Trophoblast cell (in vitro differentiated cells and primary cell): ENCODE measurements around the gene SYNJ2.

Experiments used
- DNase-seq, 2 donors: peaks; one replicate each; pipeline ENCODE4 v3.0.0-alpha.2; 2016
- H2AFZ ChIP-seq: 2 replicates; pipeline ENCODE4 v1.6.1; 2013; ENCODE audit warnings: low read length, moderate library complexity, mild to moderate bottlenecking; ENCODE audit not compliant: insufficient read depth, poor library complexity
- H2AK5ac ChIP-seq: 2 replicates; pipeline ENCODE4 v1.6.1; 2013; ENCODE audit warnings: mild to moderate bottlenecking, low read length
- H2BK120ac ChIP-seq: 2 replicates; pipeline ENCODE4 v1.6.1; 2013; ENCODE audit warnings: low read length, mild to moderate bottlenecking, moderate library complexity; ENCODE audit not compliant: insufficient read depth, poor library complexity
- H2BK12ac ChIP-seq: 2 replicates; pipeline ENCODE4 v1.6.1; 2013; ENCODE audit warnings: mild to moderate bottlenecking, low read length, moderate library complexity
- H2BK5ac ChIP-seq: 2 replicates; pipeline ENCODE4 v1.6.1; 2013; ENCODE audit warnings: low read length, low read depth, moderate library complexity, mild to moderate bottlenecking; ENCODE audit not compliant: poor library complexity
- H3K14ac ChIP-seq: 2 replicates; pipeline ENCODE4 v1.6.1; 2013; ENCODE audit warnings: mild to moderate bottlenecking, low read length
- H3K18ac ChIP-seq: 2 replicates; pipeline ENCODE4 v1.6.1; 2013; ENCODE audit warnings: mild to moderate bottlenecking, low read length
- H3K23ac ChIP-seq: 2 replicates; pipeline ENCODE4 v1.6.1; 2013; ENCODE audit warnings: low read length
- H3K27ac ChIP-seq: 2 replicates; pipeline ENCODE4 v1.5.1; 2013; ENCODE audit warnings: low read depth, mild to moderate bottlenecking, inconsistent platforms, low read length, moderate library complexity
- H3K27me3 ChIP-seq: 2 replicates; pipeline ENCODE4 v1.6.1; 2013; ENCODE audit warnings: inconsistent platforms, mild to moderate bottlenecking, low read length, moderate library complexity; ENCODE audit not compliant: insufficient read depth
- H3K36me3 ChIP-seq, 2 experiments: 1 replicate in 1 of 2; 2 replicates in 1 of 2; pipeline ENCODE4 v1.6.1; 2013; ENCODE audit warnings: low read length in 2 of 2, mild to moderate bottlenecking in 2 of 2, moderate library complexity in 1 of 2; ENCODE audit not compliant: insufficient read depth in 2 of 2, control insufficient read depth in 1 of 2
- H3K4ac ChIP-seq: 2 replicates; pipeline ENCODE4 v1.6.1; 2013; ENCODE audit warnings: low read depth, mild to moderate bottlenecking, low read length, moderate library complexity
- H3K4me1 ChIP-seq, 2 experiments: 1 replicate in 1 of 2; 2 replicates in 1 of 2; pipeline ENCODE4 v1.6.1; 2013; ENCODE audit warnings: low read length in 2 of 2, mild to moderate bottlenecking in 2 of 2, moderate library complexity in 1 of 2; ENCODE audit not compliant: insufficient read depth in 2 of 2, control insufficient read depth in 1 of 2
- H3K4me2 ChIP-seq: 2 replicates; pipeline ENCODE4 v1.6.1; 2013; ENCODE audit warnings: inconsistent platforms, mild to moderate bottlenecking, low read length, moderate library complexity
- H3K4me3 ChIP-seq: 2 replicates; pipeline ENCODE4 v1.5.1; 2013; ENCODE audit warnings: mild to moderate bottlenecking, low read depth, low read length, inconsistent platforms
- H3K79me1 ChIP-seq: one replicate; pipeline ENCODE4 v1.6.1; 2013; ENCODE audit warnings: low read length
- H3K79me2 ChIP-seq: 2 replicates; pipeline ENCODE4 v1.6.1; 2013; ENCODE audit warnings: low read length, mild to moderate bottlenecking; ENCODE audit not compliant: control insufficient read depth, insufficient read depth, poor library complexity
- H3K9ac ChIP-seq: 2 replicates; pipeline ENCODE4 v1.6.1; 2013; ENCODE audit warnings: mild to moderate bottlenecking, low read length
- H3K9me3 ChIP-seq: 2 replicates; pipeline ENCODE4 v1.6.1; 2013; ENCODE audit warnings: low read depth, mild to moderate bottlenecking, control low read depth, inconsistent platforms, low read length; ENCODE audit not compliant: insufficient read depth
- H4K12ac ChIP-seq: 2 replicates; pipeline ENCODE4 v1.6.1; 2013; ENCODE audit warnings: low read depth, mild to moderate bottlenecking, low read length, moderate library complexity
- H4K8ac ChIP-seq: 2 replicates; pipeline ENCODE4 v1.6.1; 2013; ENCODE audit warnings: low read depth, mild to moderate bottlenecking, low read length, moderate library complexity
- H4K91ac ChIP-seq: one replicate; pipeline ENCODE4 v1.6.1; 2013; ENCODE audit warnings: low read depth, mild to moderate bottlenecking, low read length, moderate library complexity
- WGBS: extraction: QIAGEN DNeasy Blood & Tissue Kit; methylation state at CpG from one replicate; pipeline ENCODE4 v1.1.7; 2013; ENCODE audit warnings: missing lambda C conversion rate; ENCODE audit not compliant: insufficient read length, insufficient coverage; ENCODE audit errors: extremely low coverage; 5-methylcytosine and 5-hydroxymethylcytosine counted together

Gene SYNJ2

GRCh38 chr6:158047127-158047518 lies 65.5 kb downstream of the SYNJ2 start:
- no peak overlapping the region for H2BK120ac ChIP-seq
- no peak overlapping the region for H2BK12ac ChIP-seq
- no peaks in the 10 kb centered on the region for H3K27me3 ChIP-seq
- H3K9me3 ChIP-seq, result peaks cover 6% of the 10 kb centered on the region
- no peak overlapping the region for H3K9ac ChIP-seq
- H2AK5ac ChIP-seq, result no peak overlapping the region
- H2AFZ ChIP-seq, result no peak overlapping the region
- peaks cover 2% of the 10 kb centered on the region for H3K79me2 ChIP-seq
- H3K4me1 ChIP-seq, result peaks cover 32 to 42% of the 10 kb centered on the region in 2 experiments
- no peak overlapping the region for H4K91ac ChIP-seq
- H3K4me3 ChIP-seq, result no peak overlapping the region
- DNase-seq, result no peak
- H3K23ac ChIP-seq, result no peak overlapping the region
- H3K18ac ChIP-seq, result no peak overlapping the region
- no peak overlapping the region for H3K14ac ChIP-seq
- WGBS, result no CpG with 5 or more reads among the region's 10 CpGs
- peaks cover 9 to 20% of the 10 kb centered on the region in 2 experiments for H3K36me3 ChIP-seq
- no peak overlapping the region for H2BK5ac ChIP-seq
- H3K4ac ChIP-seq, result no peak overlapping the region
- no peak overlapping the region for H3K4me2 ChIP-seq
- H4K12ac ChIP-seq, result no peak overlapping the region
- H3K27ac ChIP-seq, result no peak overlapping the region
- H3K79me1 ChIP-seq, result peaks cover 9% of the 10 kb centered on the region
- H4K8ac ChIP-seq, result no peak overlapping the region

- Histone ChIP-seq H3K23ac (no peak overlapping the region), H2AK5ac (no peak overlapping the region), H2BK12ac (no peak overlapping the region), H4K12ac (no peak overlapping the region), H4K91ac (no peak overlapping the region), H3K4ac (no peak overlapping the region), H3K36me3 (peaks cover 9 to 20% of the 10 kb centered on the region in 2 experiments), H3K9me3 (peaks cover 6% of the 10 kb centered on the region), H3K79me2 (peaks cover 2% of the 10 kb centered on the region), H3K4me2 (no peak overlapping the region), H4K8ac (no peak overlapping the region), H3K27me3 (no peaks in the 10 kb centered on the region), H2AFZ (no peak overlapping the region), H2BK120ac (no peak overlapping the region), H3K27ac (no peak overlapping the region), H3K9ac (no peak overlapping the region), H3K4me3 (no peak overlapping the region), H3K18ac (no peak overlapping the region), H2BK5ac (no peak overlapping the region), H3K79me1 (peaks cover 9% of the 10 kb centered on the region), H3K4me1 (peaks cover 27 to 37% of the 10 kb centered on the region in 2 experiments), H3K14ac (no peak overlapping the region)
- no peak for DNase-seq
- no CpG with 5 or more reads among the region's 9 CpGs for WGBS
Measured at GRCh38 chr6:158047563-158048323, 66.1 kb downstream of the SYNJ2 start.

GRCh38 chr6:158048589-158048988 lies 66.9 kb downstream of the SYNJ2 start:
- no peak overlapping the region for H2BK120ac ChIP-seq
- H3K27ac ChIP-seq, result no peak overlapping the region
- no CpG with 5 or more reads among the region's 7 CpGs for WGBS
- H3K79me2 ChIP-seq, result peaks cover under 1% of the 10 kb centered on the region
- DNase-seq, result no peak
- H2BK12ac ChIP-seq, result no peak overlapping the region
- peaks cover 8% of the 10 kb centered on the region for H3K9me3 ChIP-seq
- peaks cover 9 to 16% of the 10 kb centered on the region in 2 experiments for H3K36me3 ChIP-seq
- no peak overlapping the region for H3K4me2 ChIP-seq
- H3K14ac ChIP-seq, result no peak overlapping the region
- H2AK5ac ChIP-seq, result no peak overlapping the region
- H3K27me3 ChIP-seq, result no peaks in the 10 kb centered on the region
- no peak overlapping the region for H4K91ac ChIP-seq
- peaks cover 8% of the 10 kb centered on the region for H3K79me1 ChIP-seq
- H2AFZ ChIP-seq, result no peak overlapping the region
- no peak overlapping the region for H3K23ac ChIP-seq
- no peak overlapping the region for H3K4ac ChIP-seq
- no peak overlapping the region for H3K9ac ChIP-seq
- no peak overlapping the region for H3K18ac ChIP-seq
- H4K8ac ChIP-seq, result no peak overlapping the region
- peaks cover 21 to 28% of the 10 kb centered on the region in 2 experiments for H3K4me1 ChIP-seq
- no peak overlapping the region for H3K4me3 ChIP-seq
- H2BK5ac ChIP-seq, result no peak overlapping the region
- no peak overlapping the region for H4K12ac ChIP-seq

GRCh38 chr6:158049055-158050028 lies 67.7 kb downstream of the SYNJ2 start:
- Histone ChIP-seq H2BK5ac (no peak overlapping the region), H3K4ac (no peak overlapping the region), H3K9ac (no peak overlapping the region), H4K91ac (no peak overlapping the region), H3K4me3 (no peak overlapping the region), H2AK5ac (no peak overlapping the region), H3K27ac (peak overlapping the region; percentile 19), H3K36me3 (peaks cover 4 to 13% of the 10 kb centered on the region in 2 experiments), H3K79me1 (peaks cover 3% of the 10 kb centered on the region), H4K12ac (no peak overlapping the region), H2BK120ac (no peak overlapping the region), H3K4me1 (peaks cover 14 to 22% of the 10 kb centered on the region in 2 experiments), H3K79me2 (no peaks in the 10 kb centered on the region), H3K23ac (no peak overlapping the region), H3K9me3 (peaks cover 8% of the 10 kb centered on the region), H3K4me2 (no peak overlapping the region), H2BK12ac (no peak overlapping the region), H3K14ac (no peak overlapping the region), H2AFZ (no peak overlapping the region), H3K18ac (peak overlapping the region; percentile 8), H3K27me3 (no peaks in the 10 kb centered on the region), H4K8ac (no peak overlapping the region)
- no CpG with 5 or more reads among the region's 17 CpGs for WGBS
- peak; percentile 96 for DNase-seq
